ENCODE results near the gene F13B. TPM values are rescaled to one million over a fixed set of nuclear protein-coding genes. Genes with fewer than 3 reads are reported as not detected.
A peak's percentile ranks its signal among the peaks of the same experiment; 100 is the strongest.
"Not testable (repeated sequence)": the region's sequence is repeated elsewhere in the genome, so short reads cannot be mapped to it uniquely, and the experiment has no call there.

Gene F13B
- total and polyA plus RNA-seq, 2 of the 4 experiments (the other 2 are of a cell fraction), result not detected

DNA sequence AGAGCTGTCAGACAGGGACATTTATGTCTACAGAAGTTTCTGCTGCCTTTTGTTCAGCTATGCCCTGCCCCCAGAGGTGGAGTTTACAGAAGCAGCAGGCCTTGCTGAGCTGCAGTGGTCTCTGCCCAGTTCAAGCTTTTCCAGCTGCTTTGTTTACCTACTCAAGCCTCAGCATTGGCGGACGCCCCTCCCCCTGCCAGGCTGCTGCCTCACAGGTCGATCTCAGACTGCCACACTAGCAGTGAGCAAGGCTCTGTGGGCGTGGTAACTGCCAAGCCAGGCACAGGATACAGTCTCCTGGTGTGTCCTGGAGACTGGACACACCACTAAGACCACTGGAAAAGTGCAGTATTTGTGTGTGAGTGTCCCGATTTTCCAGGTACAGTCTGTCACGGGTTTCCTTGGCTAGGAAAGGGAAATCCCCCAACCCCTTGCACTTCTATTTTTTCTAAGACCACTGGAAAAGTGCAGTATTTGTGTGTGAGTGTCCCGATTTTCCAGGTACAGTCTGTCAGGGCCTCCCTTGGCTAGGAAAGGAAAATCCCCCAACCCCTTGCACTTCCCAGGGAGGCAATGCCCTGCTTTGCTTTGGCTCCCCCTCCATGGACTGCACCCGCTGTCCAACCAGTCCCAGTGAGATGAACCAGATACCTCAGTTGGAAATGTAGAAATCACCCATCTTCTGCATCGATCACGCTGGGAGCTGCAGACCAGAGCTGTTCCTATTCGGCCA, 75.0 kb downstream of the F13B start:
- DNase-seq; H3K4me3 ChIP-seq (ENCODE audit: insufficient read depth, low read depth, low read length); H3K9me3 ChIP-seq (ENCODE audit: control insufficient read depth, insufficient read depth, low read length); H3K9me1 ChIP-seq (ENCODE audit: insufficient read depth, low read length); intact Hi-C loops (cut with micrococcal nuclease); H4K5ac ChIP-seq (ENCODE audit: low read depth, low read length); CTCF ChIA-PET; H2AK5ac ChIP-seq (ENCODE audit: low read depth, low read length); H3K79me1 ChIP-seq (ENCODE audit: low read depth in 1 of 2, low read length in 2 of 2); H2BK20ac ChIP-seq (ENCODE audit: low read depth, low read length); H3K27ac ChIP-seq (ENCODE audit: insufficient read depth, low read length); H4K8ac ChIP-seq (ENCODE audit: low read depth in 2 of 2, low read length in 2 of 2); H4K91ac ChIP-seq (ENCODE audit: insufficient read depth, low read depth, low read length); H3K23ac ChIP-seq (ENCODE audit: low read depth, low read length); H3K18ac ChIP-seq (ENCODE audit: low read depth, low read length); BruUV-seq (replicated peaks); H3K4ac ChIP-seq (ENCODE audit: low read depth, low read length); H3K9ac ChIP-seq (ENCODE audit: low read depth, low read length); H4K20me1 ChIP-seq (ENCODE audit: insufficient read depth, low read length); H2BK5ac ChIP-seq (ENCODE audit: low read depth, low read length, poor library complexity, severe bottlenecking); H2BK15ac ChIP-seq (ENCODE audit: low read depth, low read length); POLR2A ChIA-PET (ENCODE audit: unreplicated experiment); H3K4me1 ChIP-seq (ENCODE audit: control insufficient read depth, insufficient read depth, low read length); dilution Hi-C loops (cut with HindIII; ENCODE audit: low sequenced_read_pairs, unreplicated experiment); H2AK9ac ChIP-seq (replicated peaks; ENCODE audit: low read depth, low read length, poor library complexity); H2BK120ac ChIP-seq (ENCODE audit: low read depth, low read length); in situ Hi-C loops (cut with MboI; ENCODE audit: low sequenced_read_pairs); H3K36me3 ChIP-seq (ENCODE audit: control insufficient read depth, insufficient read depth, low read length); H3K56ac ChIP-seq (ENCODE audit: extremely low read depth, insufficient read depth, low read length); H3K27me3 ChIP-seq (ENCODE audit: control insufficient read depth, insufficient read depth, low read length); H3K4me2 ChIP-seq (ENCODE audit: low read depth, low read length); H3K14ac ChIP-seq (replicated peaks; ENCODE audit: low read depth, low read length): not testable (repeated sequence)
- no CpG with 5 or more reads among the region's 11 CpGs for WGBS, 2 experiments (ENCODE audit: extremely low coverage in 2 of 2, insufficient read length in 1 of 2)
- H2AFZ ChIP-seq (replicated peaks; ENCODE audit: low read length, poor library complexity), result peak overlapping the region; percentile 67
- ATAC-seq (ENCODE audit: low read depth), result peak; percentile 44; the same call in 1 of the 2 replicates

Other genes with a start within 250 kb of the F13B start
- gene CFHR1, start 247.5 kb downstream of the F13B start, total RNA-seq (2012; rRNA removed), result not detected in 2 replicates
- gene CFHR1, start 247.5 kb downstream of the F13B start, polyA plus RNA-seq (2012; rRNA removed), result not detected in 2 replicates
- gene CFHR4, start 179.2 kb downstream of the F13B start, total RNA-seq (2012; rRNA removed), result not detected in 2 replicates
- not detected in 2 replicates for gene CFHR4, start 179.2 kb downstream of the F13B start, polyA plus RNA-seq (2012; rRNA removed)
- gene CFHR2, start 123.5 kb downstream of the F13B start, total RNA-seq (2012; rRNA removed), result not detected in 2 replicates
- not detected in 2 replicates for gene CFHR2, start 123.5 kb downstream of the F13B start, polyA plus RNA-seq (2012; rRNA removed)
- gene CFHR5, start 89.7 kb downstream of the F13B start, total RNA-seq (2012; rRNA removed), result not detected in 2 replicates
- gene CFHR5, start 89.7 kb downstream of the F13B start, polyA plus RNA-seq (2012; rRNA removed), result not detected in 2 replicates
- 27.8 and 53.3 TPM in 2 replicates for gene ASPM, start 79.4 kb upstream of the F13B start, total RNA-seq (2012; rRNA removed)
- 5.2 and 7.1 TPM in 2 replicates for gene ASPM, start 79.4 kb upstream of the F13B start, polyA plus RNA-seq (2012; rRNA removed)
- gene ZBTB41, start 134.0 kb upstream of the F13B start, total RNA-seq (2012; rRNA removed), result 8.6 and 15.3 TPM in 2 replicates
- gene ZBTB41, start 134.0 kb upstream of the F13B start, polyA plus RNA-seq (2012; rRNA removed), result 1.3 and 1.9 TPM in 2 replicates
- gene CRB1, start 201.0 kb upstream of the F13B start, total RNA-seq (2012; rRNA removed), result under 0.01 TPM in 1 of 2 replicates, not detected in the other
- not detected in 2 replicates for gene CRB1, start 201.0 kb upstream of the F13B start, polyA plus RNA-seq (2012; rRNA removed)